Astrocyte of the spinal cord (primary cell): ENCODE results near the gene RUFY3.

Experiments used
- DNase-seq: peaks from one replicate; pipeline ENCODE4 v3.0.0; 2011; ENCODE audit warnings: low read depth, low spot score
- H3K4me3 ChIP-seq: 2 replicates; pipeline ENCODE4 v1.5.1; 2011; ENCODE audit warnings: low read depth, mild to moderate bottlenecking, low read length, moderate library complexity
- in situ Hi-C: cut with HindIII; loops from 2 replicates; pipeline ENCODE4 v1.10.0; 2017; ENCODE audit warnings: low sequenced_read_pairs
- TF ChIP-seq, protein P1 (sequence below): IDR thresholded peaks from 2 replicates; pipeline ENCODE4 v1.5.1; 2012; ENCODE audit warnings: low read depth, mild to moderate bottlenecking, low read length, inconsistent platforms

The RUFY3 gene

DNA sequence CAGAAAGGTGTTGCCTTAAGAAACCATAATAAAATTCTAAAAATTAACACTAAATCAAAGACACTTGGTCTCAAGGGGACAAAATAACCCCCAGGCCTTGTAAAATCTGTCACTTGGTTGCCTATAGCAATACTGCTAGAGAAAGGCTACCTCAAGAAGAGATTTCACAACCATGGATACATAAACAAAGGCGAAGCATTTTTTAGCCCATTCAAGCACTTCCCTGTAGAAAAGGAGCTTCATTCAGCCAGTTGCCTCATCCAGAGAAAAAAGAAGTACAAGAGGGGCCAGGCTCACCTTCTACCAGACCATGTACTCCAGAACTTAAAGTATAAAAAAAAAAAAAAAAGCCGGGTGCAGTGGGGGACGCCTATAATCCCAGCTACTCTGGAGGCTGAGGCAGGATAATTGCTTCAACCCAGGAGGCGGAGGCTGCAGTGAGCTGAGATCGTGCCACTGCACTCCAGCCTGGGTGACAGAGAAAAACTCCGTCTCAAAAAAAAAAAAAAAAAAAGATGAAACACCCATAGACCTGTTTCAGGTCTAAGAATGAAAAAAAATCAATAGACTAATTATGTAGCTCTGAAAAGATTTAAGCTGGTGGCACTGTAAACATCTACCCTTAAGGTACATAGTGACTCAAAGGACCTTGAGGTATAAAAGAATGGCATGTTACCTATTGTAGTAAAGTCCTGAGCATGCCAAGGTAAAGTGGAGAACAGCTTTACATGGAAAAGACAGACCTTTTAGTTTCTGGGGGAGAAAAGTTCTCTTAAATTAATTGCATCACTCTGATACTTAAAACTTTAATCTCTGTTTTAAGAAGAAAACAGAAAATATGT lies 18.0 kb downstream of the RUFY3 start:
- no peak for DNase-seq
- no peak overlapping the region for H3K4me3 ChIP-seq
- in situ Hi-C loops: no loop called here
- TF ChIP-seq, protein P1, sequence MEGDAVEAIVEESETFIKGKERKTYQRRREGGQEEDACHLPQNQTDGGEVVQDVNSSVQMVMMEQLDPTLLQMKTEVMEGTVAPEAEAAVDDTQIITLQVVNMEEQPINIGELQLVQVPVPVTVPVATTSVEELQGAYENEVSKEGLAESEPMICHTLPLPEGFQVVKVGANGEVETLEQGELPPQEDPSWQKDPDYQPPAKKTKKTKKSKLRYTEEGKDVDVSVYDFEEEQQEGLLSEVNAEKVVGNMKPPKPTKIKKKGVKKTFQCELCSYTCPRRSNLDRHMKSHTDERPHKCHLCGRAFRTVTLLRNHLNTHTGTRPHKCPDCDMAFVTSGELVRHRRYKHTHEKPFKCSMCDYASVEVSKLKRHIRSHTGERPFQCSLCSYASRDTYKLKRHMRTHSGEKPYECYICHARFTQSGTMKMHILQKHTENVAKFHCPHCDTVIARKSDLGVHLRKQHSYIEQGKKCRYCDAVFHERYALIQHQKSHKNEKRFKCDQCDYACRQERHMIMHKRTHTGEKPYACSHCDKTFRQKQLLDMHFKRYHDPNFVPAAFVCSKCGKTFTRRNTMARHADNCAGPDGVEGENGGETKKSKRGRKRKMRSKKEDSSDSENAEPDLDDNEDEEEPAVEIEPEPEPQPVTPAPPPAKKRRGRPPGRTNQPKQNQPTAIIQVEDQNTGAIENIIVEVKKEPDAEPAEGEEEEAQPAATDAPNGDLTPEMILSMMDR: no peak

DNA sequence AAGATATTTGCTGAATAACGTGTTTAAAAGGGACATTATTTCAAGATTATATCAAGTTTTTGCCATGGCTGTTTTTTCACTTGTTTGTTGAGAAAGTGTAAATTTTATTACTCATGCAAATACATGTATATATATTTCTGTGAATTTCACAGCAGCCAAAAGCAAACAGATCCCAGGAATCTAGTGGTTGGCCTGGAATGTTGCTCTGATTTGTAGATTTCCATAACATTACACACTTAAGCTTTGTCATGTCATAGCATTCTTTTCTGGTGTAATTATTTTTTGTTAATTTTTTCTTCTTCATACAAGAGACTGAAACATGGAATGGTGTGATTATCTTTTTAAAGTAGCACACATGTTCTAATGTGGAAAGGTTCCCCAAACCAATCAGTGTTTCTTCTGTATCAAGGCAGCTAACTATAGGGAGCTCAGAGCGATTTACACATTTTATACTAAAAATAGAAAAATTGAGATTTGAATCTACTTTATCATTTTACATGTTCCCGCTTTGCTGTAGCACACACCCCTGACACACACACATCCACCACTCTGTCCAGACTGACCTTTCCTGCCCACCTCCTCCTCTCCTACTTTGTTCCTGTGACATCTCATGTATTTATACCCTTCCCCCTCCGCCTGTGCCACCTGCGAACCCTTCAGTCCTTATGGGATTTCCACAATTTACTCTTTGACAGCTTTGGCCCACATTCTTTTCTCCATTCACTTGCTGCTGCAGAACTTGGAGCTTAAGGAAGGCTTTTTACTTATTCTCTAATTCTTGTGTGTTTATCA lies 20.3 kb downstream of the RUFY3 start:
- in situ Hi-C loops: no loop called here
- no peak overlapping the region for H3K4me3 ChIP-seq
- TF ChIP-seq, protein P1: no peak
- DNase-seq: no peak

DNA sequence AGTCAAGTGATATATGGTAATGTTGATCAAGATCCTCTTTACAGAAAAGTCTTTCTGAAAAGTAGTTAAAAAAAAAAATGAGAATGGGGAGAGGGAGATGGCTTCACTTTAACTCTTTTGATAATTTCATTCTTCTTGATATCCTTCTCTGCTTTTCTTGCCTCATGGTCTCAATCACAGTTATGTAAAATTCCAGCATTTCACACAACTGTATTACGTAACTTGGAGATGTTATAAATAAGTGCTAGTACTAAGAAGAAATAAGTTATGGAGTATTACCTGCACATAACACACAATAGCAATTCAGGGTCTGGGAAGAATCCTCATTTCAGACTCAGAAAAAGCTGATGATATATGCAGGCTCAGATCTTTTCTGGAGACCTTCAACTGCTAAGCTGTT lies 22.0 kb downstream of the RUFY3 start:
- in situ Hi-C loops: no loop called here
- DNase-seq: no peak
- H3K4me3 ChIP-seq: no peak overlapping the region
- TF ChIP-seq, protein P1: no peak

DNA sequence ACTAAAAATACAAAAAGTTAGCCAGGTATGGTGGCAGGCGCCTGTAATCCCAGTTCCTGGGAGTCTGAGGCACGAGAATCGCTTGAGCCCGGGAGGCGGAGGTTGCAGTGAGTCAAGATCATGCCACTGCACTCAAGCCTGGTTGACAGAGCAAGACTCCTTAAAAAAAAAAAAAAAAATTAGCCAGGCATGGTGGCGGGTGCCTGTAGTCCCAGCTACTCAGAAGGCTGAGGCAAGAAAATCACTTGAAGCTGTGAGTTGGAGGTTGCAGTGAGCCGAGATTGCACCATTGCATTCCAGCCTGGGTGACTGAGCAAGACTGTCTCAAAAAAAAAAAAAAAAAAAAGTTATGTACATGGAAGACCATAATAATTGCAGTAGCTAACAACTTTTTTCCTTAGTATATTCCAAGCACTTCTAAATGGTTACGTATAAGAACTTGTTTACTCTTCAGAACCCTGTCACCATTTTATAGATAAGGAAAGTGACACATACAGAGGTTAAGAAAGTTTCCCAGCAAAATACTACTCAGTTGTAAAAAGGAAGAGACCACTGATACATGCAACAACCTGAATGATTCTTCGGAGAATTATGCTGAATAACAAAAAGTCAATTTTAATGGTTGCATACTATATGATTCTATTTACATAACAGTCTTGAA lies 24.5 kb downstream of the RUFY3 start:
- no peak for DNase-seq
- in situ Hi-C loops: no loop called here
- no peak overlapping the region for H3K4me3 ChIP-seq
- TF ChIP-seq, protein P1: no peak

DNA sequence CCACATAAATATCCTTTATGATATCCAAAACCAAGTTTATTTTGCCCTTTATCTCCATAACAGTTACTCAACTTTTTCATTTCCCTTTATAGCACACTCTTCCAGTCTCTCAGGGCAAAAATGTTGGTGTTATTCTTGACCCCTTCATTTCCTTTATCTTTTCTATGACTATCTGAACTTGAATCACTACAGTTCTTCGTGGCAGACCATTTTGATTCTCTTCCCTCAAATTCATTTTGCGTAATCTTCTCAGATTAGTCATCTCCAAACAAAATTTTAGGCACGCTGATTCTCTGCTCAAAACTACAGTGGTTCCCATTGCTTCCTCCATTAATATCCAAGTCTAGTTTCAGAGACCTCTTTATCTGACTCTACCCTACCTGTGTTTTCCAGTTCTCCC lies 26.1 kb downstream of the RUFY3 start:
- H3K4me3 ChIP-seq: no peak overlapping the region
- DNase-seq: no peak
- TF ChIP-seq, protein P1: no peak
- in situ Hi-C loops: no loop called here

DNA sequence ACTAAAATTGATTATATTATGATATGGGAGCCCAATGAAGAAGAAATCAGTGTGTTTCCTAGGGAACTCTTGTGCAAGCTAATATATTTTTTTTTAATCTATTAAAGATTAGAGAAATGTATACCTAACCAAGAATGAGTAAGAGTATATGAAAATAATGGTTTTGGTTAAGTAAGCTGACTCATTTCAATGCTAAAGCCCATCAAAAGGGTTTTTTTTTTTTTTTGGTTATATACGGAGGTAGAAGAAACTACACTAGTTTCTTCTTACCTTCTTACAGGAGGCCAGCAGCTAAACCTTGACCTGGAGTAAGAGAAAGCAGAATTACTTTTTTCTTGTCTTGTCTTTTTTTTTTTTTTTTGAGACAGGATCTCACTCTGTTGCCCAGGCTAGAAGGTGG lies 27.5 kb downstream of the RUFY3 start:
- no peak for DNase-seq
- in situ Hi-C loops: no loop called here
- H3K4me3 ChIP-seq: no peak overlapping the region
- TF ChIP-seq, protein P1: no peak
